HT1080 (cell line): Measurements from ENCODE around the gene WNT16. TPM values are rescaled to one million over a fixed set of nuclear protein-coding genes. Genes with fewer than 3 reads are reported as not detected.
A peak's percentile ranks its signal among the peaks of the same experiment; 100 is the strongest.
"Not testable (repeated sequence)": the region's sequence is repeated elsewhere in the genome, so short reads cannot be mapped to it uniquely, and the experiment has no call there.

Source experiments
- DNase-seq: peaks from one replicate; pipeline ENCODE4 v3.0.0-alpha.2; 2015; ENCODE audit warnings: low read depth
- polyA plus RNA-seq, 2 experiments: library from polyadenylated mRNA; depleted of rRNA; stranded (reverse); fragments of >200 nt; gene quantifications; 2 replicates each; pipeline ENCODE4 v1.2.3, GENCODE V29; 2015
- total RNA-seq: library from RNA; depleted of rRNA; stranded (reverse); fragments of >200 nt; shearing (Covaris generic); gene quantifications from 2 replicates; pipeline ENCODE4 v1.2.3, GENCODE V29; 2014; rRNA removed

Gene WNT16, protein sequence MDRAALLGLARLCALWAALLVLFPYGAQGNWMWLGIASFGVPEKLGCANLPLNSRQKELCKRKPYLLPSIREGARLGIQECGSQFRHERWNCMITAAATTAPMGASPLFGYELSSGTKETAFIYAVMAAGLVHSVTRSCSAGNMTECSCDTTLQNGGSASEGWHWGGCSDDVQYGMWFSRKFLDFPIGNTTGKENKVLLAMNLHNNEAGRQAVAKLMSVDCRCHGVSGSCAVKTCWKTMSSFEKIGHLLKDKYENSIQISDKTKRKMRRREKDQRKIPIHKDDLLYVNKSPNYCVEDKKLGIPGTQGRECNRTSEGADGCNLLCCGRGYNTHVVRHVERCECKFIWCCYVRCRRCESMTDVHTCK
- not detected in 2 replicates for total RNA-seq
- polyA plus RNA-seq (2015; cell fraction: cytosol; rRNA removed) = not detected in 2 replicates
- not detected in 2 replicates for polyA plus RNA-seq (2015; cell fraction: nucleus; rRNA removed)

DNA sequence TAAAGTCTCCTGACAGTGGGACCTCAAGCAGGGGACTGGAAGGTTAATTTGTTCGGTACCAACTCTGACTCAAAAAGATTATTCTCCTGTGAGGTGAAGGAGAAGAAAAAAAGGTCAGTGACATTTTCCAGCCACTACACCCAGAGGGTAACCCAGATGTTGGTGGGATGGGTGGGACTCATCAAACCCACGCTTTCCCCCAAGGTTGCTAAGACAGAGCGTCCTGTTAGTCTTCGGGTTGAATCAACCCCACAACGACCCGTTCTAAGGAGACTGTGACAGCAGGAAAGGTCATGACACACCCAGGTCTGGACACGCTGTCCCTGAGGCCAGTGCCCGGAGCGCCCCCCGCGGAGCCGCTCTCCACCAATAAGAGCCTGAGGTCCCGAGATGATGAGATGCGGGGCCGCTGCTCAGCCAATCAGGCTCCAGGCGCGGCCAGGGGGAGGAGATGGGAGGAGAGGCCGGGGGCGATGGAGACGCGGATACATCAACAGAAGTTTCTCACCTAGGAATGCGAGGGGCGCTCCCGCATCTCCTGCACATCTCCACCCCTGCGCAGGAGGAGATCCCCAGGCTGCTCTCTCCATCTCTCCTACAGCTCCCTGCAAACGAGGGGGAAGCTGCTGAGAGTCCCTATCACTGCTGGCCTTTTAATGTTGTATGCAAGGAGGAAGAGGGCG lies at the start of gene WNT16:
Gene WNT16, plus strand, starts transcription at position 493 of the 683 bp plus-strand sequence. CDS start 293 bp downstream, outside the sequence.
- no peak for DNase-seq

DNA sequence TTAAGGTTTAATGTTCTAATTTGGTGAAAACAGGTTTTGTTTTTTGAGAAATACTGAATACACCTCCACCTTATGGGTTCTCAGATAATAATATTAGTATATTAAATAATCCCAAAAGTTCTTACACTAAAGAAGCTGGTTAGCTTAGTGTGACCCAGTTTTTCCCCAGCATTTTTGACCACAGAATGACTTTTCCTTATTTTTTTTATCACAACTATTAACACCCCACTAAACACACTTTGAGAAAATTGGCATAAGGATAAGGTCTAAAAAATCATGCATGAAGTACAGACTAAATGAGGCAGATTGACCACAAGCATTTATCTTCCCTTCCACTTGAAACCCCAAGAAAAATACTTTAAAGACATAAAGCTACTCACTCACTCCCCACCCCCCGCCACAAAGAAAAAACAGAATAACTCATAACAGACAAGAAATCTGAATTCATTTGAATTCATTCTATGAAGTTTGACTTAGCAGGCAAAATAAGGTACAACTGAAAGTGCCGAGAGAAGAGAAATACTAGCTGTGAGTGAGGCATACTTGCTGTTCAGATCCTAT lies 49.7 kb upstream of the WNT16 start:
- no peak for DNase-seq

DNA sequence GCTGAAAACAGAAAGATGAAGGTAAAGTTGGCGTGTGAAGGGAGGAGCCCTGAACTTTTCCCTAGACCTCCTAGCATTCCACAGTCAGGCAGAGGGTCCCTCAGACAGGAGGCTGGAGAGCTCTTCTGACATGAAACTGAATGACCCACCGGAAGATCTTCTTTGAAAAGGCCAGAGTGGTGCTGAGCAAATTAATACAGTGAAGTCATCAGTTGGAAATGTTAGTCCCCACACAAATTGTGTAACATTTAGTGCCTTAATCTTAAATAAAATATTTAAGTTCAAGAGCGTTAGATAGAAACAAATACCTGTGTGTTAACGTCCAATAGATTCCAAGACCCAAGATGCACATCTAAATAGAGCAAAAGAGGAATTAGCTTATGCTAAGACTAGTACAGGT lies 49.0 kb upstream of the WNT16 start:
- no peak for DNase-seq

DNA sequence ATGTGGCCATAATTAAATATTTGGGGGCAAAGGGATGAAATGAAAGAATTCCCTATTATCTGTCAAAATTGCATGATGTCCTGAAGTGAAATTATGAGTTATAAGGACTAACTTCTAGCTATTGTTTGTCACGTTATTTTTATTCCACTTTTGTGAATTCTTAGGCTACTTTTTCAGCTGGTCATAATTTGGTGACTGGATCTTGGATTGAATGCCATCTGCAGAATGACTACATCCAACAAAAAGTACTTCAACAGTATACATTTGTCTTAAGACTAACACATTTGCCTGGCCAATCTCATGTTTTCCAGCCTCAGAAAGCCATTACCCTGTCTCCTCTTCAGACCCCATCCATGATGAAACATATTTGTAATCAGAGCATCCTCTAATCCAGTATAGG lies 48.1 kb upstream of the WNT16 start:
- no peak for DNase-seq

DNA sequence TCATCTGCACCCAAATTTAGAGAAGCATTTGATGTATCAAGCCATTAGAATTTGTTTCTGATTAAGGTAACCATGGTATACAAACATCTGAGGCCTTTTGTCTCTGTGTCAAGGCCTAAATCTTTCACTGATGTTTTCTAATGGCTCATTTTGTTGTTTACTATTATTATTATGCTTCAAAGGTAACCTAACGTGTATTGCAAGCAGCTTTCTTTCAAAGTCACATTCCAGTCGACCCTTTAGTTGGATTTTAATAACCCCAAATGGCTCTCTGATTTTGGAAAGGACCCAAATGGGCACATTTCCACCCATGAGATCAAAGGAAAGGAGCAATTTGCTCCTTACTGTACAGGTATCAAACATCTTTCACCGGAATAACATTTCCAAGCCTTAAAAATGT lies 46.7 kb upstream of the WNT16 start:
- no peak for DNase-seq

DNA sequence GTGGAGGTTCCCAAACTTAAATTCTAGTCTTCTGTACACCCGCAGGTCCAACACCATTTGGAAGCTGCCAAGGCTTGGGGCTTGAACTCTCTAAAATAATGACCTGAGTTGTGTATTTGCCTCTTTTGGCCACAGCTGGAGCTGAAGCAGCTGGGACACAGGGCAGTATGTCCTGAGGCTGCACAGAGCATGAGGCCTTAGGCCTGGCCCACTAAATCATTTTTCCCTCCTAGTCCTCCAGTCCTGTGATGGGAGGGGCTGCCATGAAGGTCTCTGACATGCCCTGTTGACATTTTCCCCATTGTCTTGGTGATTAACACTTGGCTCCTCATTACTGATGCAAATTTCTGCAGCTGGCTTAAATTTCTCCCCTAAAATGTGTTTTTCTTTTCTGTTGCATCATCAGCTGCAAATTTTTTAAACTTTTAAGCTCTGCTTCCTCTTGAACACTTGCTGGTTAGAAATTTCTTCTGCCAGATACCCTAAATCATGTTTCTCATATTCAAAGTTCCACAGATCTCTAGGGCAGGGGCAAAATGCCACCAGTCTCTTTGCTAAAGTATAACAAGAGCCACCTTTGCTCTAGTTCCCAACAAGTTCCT lies 43.6 kb upstream of the WNT16 start:
- DNase-seq = no peak

DNA sequence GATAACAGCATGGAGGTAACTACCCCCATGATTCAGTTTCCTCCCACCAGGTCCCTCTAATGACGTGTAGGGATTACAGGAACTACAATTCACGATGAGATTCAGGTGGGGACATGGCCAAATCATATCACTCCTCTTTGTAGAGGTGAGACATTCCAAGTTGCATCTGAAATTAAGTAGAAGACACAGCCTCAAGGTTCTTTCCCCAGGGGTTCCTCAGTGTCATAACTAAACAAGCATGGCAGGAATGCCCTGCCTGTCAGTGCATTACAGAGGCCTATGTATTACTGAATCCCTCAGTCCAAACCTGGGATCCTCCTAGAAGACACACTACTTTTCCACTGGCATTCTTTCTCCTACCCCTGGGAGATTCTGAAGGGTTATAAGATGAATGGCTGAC lies 42.6 kb upstream of the WNT16 start:
- DNase-seq = no peak

DNA sequence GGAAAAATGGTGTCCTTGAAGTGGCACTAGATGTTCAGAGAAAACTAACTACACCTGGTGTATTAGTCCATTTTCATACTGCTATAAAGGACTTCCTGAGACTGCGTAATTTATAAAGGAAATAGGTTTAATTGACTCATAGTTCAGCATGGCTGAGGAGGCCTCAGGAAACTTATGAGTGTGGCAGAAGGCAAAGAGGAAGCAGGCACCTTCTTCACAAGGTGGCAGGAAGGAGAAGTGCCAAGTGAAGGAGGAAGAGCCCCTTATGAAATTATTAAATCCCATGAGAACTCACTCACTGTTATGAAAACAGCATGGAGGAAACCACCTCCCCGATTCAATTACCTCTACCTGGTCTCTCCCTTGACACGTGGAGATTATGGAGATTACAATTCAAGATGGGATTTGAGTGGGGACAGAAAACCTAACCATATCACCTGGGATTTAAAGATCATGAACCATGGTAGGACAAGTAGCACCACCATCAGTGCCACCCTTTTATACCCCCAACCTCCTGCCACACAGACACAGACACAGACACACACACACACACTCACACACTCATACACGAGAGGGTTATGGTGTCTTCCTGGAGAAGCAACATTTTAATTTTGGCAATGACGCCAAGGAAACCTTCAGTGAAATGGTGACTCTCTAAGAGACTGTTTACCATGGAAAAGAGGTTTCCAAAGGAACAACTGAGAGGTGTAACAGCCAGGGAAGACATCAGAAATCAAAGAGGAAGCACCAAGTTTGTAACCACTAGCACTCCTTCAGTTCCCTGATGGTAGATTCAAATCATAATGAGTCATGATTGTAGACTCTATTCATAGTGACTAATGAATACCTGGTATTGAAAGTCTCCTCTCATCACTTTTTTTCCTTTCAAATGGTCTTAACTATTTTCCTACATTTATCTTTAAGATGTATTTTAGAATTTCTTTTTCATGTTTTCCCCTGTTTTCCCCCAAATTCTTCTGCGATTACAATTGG lies 41.8 kb upstream of the WNT16 start:
- DNase-seq = peak; percentile 75

DNA sequence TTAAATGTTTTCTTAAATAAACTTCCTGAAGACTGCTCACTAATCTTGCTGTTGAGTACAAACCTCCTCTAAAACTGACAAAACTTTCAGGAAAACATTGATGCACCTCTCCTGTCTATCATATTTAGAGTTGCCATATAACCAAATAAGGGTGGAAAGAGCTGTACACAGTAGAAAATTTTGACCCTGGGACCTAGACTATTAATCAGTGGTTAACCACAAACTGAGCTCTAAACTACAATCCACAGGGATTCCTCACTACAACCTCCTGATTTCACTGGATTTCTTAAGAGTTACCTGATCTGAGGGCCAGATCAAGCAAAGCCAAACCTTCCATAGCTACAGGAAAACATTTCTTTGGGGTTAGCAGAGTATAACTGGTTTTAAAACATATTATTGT lies 39.9 kb upstream of the WNT16 start:
- peak; percentile 83 for DNase-seq

DNA sequence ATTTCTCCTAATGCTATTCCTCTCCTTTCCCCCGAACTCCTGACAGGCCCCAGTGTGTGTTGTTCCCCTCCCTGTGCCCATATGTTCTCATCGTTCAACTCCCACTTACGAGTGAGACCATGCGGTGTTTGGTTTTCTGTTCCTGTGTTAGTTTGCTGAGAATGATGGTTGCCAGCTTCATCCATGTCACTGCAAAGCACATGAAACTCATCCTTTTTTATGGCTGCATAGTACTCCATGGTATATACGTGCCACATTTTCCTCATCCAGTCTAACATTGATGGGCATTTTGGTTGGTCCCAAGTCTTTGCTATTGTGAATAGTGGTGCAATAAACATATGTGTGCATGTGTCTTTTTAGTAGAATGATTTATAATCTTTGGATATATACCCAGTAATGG lies 38.9 kb upstream of the WNT16 start:
- DNase-seq = not testable (repeated sequence)

DNA sequence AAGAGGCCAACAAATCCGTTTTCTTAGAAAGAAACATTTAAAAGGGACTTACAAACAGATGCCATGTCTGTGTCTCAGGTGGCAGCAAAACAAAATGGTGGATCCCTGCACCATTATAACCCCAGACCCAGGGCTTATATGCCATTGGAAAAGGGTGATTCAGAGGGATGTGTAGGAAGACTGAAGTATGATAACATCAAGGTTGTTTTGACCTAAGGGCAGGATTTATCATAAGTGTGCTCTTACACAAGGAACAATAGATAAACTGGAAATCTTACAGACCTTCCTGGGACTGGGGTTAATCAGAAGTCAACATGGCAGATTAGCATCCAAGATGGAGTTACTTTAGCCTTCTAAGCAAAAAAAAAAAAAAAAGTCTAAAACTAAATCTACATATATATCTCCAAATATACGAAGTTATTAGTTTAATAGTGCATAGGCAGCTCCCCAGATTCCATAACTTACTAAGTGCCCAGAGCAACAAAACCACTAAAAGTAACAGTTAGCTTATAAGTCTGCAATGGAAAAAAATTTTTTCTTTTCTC lies 34.3 kb upstream of the WNT16 start:
- no peak for DNase-seq

DNA sequence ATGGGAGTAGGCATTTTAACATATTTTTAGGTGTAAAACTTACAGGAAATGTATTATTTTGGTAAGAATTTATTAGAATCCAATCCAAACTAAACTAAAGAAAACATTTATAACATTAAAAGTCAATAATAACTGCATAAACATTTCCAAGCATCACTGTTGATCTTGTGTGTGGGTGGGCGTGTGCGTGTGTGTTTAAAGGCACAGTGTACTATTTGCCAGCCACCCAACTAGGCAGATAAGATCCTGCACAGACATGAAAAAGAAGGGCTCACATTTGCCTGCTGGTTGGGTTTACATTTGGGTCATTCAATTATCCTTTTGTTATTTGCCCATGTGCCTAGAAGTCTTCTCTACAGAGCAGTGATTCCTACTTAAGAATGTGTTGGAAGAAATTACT lies 31.0 kb upstream of the WNT16 start:
- no peak for DNase-seq

DNA sequence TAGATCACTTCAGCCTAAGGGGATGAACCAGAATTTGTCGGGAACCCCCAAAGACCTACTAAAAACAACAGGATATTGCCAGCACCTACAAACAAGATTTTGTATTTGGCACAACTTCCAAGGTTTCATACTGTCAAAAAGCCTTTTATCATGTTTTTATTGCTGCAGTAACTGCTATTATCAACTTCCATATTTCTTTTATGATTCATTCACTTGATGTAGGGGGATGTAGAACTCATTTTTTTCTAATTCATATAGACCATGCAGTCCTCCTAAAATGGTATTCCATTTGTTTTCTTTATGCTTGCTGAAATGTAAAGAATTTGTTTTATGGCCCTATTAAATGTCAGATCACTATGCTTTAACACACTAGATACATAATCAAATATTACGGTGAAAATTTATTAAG lies 30.0 kb upstream of the WNT16 start:
- DNase-seq = no peak

DNA sequence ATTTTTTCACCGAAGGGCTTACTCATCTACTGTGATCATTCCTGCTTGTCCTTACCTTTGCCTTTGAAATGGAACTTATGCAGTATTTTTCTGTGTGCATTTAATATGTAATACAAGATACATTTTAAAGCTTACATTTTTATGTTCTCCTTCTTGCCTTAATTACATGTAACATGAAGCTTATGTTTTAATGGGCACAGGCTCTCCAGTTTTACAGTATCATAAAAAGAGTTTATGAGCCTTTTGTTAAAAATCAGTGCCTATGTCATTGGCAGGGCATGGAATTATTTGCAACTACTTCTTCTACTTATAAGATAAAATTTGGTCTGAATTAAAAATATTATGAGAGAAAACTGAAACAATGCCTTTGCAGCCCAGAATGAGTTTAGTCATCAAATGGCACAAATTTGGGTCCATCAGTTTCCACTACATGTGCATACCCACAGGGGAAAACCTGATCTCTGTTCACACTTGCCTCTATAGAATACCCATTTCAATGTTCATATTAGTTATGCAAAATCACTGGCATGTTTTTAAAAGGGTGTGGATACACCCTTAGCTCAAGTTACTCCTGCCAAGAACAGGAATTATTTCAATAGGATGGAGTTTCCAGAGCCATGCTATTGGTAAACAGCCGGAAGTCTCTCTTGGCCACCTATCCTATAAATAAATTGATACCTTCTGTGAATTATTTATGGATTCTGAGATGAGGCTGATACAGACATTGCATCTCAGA lies 27.9 kb upstream of the WNT16 start:
- no peak for DNase-seq

DNA sequence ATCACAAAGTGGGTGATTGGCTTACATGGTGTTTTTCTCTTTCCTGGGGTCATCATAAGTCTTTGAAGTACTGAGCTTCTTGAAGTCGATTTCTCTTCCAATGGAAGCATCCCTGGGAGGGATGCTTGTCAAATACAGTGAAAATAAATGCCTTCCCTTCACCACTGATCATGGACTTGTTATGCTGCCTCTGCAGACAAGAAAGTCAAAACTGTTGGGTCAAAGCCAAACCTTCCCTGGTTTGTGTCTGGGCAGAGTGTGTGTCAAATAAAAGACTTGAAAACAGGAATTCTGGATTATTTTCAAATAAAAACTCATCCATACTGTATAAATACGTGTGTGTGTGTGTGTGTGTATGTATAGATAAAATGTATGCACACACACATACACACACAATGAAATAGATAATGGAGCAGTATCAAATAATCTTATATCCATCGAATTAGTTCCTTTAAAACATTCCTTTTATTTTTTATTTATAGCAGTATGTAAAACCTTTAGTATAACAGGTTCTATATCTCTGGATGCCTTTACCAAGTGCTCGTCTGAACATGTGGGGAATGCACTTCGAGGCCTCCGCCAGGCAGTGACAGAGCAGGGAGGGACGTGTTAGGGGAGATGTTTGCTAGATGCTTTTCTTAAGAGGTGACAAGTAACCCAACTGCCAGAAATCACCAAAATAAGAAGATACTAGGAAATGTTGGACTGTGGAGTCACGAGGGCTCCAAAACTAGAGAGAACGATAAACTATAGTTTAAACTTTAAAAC lies 27.2 kb upstream of the WNT16 start:
- no peak for DNase-seq

DNA sequence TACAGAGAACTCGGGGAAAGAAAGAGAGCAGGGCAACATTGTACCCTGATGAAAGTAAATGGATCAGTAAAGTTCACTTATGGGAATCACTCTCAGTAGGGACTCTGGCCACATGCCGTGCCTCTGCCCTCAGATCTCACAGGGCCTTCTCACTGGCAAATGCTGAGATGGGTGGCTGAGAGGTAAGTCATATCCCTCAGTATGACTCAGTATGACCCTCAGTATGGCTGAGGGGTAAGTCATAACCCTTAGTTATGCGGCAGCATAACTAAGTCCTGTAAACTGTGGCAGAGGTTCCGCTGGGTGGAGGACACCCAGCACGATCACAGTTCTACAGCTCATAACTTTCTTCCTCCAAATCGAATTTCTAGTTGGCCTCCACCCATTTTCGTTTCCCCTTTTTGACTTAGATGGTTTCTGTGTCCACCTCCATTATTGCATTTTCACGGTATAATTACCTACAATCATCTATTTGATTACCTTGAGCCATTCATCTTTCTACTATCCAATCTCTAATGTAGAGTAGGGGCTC lies 26.5 kb upstream of the WNT16 start:
- DNase-seq = peak; percentile 91

DNA sequence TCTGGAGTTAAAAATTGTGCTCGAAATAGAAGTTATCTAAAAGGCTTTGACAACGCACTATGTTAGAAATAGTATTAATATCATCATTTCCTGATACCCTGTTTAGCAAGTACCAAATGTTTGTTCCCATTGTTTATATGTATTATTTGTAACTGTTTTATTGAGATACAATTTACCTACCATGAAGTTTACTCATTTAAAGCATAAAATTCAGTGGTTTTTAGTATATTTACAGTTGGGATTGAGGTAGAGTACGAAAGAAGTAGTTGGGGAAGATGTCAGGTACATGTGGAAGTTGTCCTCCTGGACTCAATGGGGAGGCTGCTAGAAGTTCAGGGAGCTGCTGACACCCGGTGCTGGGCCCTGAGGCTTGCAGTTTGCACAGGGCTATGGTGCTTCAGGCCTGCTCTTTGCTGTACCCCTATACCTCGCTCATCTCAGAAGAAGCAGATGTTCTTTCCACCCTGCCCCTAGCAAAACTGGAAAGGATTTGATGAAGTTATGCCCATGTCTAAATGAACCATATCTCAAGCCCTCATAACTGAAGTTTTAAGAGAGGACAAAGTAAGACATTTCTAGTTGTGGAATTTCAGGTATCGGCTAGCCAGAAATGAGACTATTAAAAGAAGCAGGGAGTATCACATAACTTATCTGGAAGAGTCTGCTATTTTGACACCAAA lies 25.2 kb upstream of the WNT16 start:
- DNase-seq = no peak

DNA sequence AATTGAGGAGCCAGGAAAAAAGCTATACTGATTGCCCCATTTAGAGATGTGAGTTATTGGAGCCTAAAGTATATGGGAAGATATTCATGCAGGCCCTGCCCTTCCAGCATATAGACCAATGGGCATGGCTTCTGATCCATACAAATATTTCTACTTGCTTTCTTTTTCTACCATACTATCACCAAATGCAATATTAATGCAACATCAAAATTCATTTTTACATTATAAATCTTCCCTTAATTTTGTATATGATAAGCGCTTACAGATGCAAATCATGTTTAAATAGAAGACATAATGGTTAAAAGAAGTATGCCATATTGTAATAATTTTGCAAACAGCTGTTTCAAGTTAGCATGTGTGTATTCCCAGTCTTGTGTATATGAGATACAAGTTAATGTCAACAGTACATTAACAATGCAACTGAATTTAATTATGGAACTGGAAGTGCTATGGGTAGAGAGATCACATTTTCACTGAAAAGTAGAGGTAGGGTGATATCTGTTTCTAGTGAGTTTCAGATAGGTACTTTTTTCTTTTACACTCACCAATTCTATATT lies 24.6 kb upstream of the WNT16 start:
- DNase-seq = no peak
